Astrocyte of the hippocampus (primary cell): ENCODE data around the gene MEG3.

Experiments
- DNase-seq: peaks from one replicate; pipeline ENCODE4 v3.0.0; 2011; ENCODE audit warnings: low read depth, low spot score

Gene MEG3

DNA sequence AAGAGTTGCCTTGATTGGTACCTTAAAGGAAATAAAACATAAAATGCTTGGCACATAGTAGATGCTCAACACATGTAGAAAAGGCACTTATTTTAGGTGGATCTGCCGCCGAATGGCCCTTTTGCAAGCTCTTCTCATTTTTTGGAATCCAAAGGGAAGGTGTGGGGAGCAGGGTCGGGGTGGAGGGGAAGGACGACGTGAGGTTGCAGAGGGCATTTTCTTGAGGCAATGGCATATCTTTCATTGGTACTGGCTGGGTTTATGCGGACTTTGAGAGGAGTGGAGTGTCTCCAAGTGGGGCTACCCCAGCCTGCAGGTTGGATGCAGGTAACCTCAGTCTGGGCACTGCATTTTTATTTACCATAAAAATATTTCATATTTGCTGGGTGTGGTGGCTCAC, 69.5 kb downstream of the MEG3 start:
- DNase-seq = no peak

DNA sequence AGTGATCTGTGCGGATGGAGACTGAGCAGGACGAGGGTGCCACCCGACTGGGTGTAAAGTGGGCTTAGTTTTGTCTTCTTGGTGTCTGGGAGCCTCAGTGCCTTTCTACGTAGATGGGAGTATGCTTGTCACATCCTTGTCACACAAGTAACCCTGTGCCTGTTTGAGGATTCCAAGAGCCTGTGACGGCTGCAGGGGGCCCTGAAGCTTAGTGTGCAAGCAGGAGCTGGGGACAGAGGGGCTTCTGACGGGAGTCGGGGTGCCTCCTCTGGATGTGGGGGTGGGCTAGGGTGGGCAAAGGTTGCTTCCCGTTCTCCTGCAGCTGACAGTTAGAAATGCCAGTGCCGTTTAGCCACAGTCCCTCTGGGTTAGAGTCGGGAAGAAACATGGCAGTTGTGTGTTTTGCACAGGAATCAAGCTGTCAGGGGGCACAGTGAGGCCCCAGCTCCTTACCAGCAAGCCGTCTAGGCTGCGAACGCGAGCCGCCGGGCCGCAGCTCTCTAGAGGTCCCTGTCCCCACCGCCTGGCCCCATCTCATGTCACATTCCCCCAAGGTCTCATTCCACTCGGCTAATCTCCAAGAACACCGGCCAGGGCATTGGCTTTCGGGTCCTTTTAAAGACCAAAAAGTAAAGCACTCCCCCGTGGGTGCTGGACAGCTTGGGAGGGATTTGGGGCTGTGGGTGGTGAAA, 70.6 kb downstream of the MEG3 start:
- DNase-seq = no peak

DNA sequence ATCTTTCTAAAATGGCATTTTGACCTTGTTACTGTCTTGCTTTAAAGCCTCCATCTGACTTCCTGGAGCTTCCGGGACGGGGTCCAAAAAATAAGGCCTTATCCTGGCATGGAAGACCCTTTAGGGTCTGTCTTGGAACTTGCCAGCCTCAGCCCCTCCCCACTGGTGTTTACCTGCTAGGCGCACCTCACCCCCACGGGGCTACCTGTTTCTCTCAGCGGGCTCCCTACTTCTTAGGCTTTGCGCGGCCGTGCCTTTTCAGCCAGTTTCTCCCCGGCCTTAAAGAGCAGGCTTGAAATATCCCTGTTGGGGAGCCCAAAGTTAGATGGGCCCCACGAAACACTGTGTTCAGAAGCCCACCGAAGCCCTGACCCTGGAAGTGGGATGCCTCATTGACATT, 72.5 kb downstream of the MEG3 start:
- no peak for DNase-seq

DNA sequence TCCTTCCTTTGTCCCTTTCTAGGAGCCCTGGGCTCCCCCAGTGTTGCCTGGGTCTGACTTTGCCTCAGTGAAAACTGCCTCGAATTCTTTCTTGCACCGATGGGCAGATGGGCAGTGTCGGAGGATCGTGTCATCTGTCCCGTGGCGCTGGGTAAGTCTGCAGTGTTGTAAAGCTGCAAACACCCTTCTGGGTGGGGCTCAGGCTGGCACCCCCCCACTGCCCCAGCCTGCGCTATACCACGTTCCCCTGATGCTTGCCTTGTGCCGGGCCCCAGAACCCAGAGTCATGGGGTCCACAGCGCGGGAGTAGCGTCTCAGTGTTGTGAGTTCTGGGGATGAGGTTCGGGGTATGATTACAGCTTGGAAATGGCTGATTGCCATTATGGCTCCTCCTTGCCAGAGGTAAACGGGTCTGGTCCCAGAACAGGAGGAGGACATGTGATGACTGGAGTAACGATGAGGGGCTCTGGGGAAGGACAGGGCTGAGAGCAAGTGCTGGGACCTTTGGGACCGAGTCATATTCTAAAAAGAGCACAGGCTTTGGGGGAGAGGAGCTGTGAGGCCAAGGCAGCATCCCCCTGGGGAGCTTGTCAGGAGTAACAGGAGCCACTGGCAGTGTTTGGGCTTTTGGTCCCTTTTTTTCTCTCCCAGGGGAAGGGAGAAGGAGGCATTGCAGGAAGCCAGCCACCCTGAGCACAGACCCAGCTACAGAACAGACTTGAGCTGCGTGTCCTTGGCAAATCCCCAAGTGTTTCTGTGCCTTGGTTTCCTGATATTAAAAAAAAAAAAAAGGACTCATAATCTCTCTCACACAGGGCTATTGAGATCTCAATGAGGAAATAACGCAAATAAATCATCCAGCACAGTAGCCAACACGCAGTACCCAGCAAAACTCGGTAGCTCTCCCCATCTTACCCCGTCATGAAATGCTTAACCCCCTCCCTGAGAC, 73.3 kb downstream of the MEG3 start:
- no peak for DNase-seq

DNA sequence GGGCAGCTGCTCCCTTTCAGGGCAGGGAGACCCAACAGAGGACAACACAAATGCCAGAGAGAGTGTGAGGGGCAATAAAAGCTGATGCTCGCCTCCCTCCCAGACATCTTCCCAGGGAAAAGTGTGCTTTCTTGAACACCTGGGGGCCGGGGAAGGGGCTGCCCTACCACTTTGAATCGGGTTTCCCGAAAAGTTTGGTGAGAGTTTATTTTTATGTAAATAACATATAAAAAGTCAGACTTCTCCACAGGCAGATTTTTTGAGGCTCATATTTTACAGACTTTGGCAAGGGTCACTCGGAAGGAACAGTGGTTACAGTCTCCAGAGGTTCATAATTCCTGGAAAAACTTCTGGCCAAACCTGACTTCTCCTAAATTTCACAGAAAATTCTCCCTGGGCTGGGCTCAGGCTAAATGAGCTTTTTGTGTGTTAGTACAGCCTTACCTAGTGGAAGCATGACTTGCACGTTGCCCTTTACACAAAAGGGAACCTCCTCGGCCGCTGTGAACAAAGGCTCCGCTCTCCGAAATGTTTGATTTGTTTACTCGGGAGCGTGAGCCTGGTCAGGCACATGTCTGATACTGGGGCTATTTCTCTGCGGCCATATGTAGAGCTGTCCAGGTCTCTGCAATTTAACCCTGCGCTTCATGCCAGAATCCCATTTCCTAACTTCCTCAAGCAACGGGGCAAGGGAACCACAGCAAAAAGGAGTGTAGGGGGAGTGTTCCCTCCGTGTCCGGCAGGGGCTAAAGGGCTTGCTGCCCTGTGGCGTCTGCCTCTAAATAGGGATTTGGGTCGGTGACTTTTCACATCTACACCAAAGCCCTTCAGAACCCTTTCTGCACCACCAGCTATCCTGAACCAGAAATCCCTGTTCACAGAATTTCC, 74.2 kb downstream of the MEG3 start:
- peak; percentile 29 for DNase-seq

DNA sequence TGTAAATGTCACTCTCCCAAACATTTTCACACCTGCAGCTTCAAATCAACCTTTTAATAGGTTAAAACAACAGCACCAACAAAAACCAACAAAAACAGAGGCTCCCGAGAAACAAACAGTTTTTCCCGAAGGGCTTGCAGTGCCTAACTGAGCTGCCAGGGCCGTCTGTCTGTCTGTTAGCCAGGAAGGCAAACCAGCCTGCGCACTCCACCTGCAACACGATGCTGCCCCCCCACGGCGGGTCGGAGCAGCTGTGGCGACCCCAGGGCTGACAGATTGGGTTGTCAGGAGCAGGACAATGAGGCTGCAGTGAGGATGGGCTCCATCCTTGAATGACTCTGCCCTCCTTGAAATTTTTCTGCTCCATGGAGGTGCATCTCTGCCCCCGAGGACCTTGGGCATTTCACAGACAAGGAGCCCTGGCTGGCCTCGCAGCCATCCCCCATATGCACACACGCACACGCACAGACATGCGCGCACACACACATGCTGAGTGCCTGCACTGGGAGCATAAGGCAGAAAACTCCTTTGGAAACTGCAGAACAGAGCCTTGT, 75.0 kb downstream of the MEG3 start:
- DNase-seq = peak; percentile 56

DNA sequence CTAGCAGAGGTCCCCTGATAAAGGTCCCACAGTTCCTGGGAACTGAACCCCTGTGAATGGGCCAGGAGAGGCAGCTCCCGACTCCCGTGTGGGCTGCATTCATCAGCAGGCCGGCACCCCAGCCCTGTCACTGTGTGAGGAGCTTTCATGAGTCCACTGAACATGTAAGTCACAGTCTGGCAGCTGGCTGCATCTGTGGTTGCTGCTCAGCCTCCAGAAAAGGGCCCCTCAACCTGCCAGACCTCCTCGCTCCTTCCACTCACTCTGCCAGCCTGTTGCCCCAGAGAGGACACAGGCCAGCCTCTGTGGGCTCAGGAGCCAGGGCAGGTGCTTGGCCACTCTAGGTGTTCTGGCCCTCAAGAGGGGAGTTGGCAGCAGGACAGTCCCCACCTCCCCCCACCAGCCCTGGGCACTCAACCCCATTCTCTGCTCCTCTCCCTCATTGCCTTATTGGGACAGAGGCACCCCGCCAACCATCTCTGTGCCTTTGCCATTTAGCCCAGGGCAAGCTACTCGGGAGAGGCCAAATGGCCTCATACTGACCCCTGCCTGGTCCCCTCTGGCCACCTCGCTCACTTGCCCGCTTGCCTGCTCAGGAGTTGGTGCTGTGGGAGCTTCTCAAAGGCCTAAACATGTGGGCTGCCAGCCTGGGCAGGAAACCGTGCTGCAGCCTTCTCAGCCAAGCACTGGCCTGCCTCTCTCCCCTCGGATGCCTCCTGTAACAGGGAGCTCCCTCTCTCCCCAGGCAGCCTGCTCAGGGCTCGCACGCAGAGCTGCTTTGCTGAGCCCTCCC, 75.7 kb downstream of the MEG3 start:
- no peak for DNase-seq

DNA sequence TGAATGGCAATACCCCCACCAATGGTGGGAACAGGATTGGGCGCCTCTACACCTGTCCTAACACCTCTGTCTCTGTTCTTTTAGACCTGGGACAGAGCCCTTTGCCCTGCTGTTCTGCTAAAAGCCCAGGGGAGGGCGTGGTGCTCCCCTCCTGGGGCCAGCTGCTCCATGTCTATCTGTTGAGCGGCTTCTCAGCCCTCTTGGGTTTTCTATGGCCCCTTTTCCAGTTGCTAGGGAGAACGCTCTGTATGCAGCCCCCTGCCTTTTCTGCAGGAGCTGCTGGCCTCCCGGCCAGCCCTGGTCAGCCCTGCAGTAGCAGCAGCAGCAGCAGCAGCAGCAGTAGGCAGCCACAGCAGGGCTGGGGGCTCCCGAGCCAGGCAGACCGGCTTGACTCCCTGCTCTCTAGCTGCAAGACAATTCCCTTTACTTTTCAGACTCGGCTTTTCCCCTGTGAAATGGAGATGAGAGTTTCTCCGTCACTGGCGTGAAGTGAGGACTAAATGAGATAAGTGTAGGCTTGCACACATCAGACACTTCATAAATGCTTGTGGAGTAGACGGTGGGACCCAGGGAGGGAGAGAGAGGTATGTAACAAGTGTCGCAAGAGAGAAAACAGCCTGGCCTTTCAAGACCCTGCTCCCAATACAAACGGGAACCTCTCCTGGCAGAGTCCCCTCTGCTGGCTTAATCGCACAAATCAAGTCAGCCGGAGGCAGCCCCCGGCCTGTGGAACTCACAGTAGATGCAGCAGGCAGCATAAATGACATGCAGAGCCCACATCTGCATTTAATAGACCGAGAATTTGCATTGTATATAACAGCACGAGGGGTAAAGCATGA, 76.6 kb downstream of the MEG3 start:
- no peak for DNase-seq

DNA sequence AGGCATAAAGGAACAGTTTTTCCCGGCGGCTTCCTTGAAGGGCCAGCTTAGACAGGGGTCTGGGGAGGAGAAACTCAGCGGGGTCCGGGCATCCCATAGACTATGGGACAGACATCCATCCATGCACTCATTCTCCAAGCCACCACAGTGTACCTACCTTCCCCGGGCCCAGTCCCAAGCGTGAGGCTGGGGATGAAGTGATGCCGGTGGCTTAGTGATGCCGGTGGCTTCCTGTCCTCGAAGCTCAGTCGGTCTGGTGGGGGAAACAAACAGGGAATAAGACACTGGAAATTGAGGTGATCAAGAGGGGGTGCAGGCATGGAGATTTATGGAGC, 77.2 kb downstream of the MEG3 start:
- no peak for DNase-seq

DNA sequence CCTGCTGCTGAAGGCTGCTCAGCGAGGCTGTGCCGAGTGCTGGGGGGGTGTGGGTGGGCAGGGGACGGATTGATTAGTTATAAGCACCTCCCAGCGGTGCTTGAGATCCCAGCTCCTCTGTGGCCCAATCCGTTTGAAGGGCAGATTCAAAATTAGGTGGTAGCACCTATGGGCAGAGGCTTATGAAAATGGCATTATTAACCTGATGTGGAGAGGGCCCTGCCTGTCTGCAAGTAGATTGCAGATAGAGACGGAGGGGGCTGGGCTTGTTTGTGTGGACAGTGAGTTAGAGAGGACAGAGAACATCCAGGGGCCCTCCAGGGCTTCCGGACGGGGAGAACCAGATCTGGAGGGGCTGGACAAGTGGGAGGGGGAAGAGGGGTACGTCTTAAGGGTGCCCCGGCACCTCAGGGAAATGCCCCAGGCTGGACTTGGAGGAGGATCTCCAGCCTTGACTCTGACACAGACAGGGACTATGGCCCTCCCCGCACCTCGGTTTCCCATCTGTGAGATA, 77.8 kb downstream of the MEG3 start, which contains the start of gene RTL1:
TSS of gene RTL1 (minus strand) at position 51 of the 514 bp plus-strand sequence. CDS start 18,934 bp downstream, outside the sequence.
- DNase-seq = no peak

DNA sequence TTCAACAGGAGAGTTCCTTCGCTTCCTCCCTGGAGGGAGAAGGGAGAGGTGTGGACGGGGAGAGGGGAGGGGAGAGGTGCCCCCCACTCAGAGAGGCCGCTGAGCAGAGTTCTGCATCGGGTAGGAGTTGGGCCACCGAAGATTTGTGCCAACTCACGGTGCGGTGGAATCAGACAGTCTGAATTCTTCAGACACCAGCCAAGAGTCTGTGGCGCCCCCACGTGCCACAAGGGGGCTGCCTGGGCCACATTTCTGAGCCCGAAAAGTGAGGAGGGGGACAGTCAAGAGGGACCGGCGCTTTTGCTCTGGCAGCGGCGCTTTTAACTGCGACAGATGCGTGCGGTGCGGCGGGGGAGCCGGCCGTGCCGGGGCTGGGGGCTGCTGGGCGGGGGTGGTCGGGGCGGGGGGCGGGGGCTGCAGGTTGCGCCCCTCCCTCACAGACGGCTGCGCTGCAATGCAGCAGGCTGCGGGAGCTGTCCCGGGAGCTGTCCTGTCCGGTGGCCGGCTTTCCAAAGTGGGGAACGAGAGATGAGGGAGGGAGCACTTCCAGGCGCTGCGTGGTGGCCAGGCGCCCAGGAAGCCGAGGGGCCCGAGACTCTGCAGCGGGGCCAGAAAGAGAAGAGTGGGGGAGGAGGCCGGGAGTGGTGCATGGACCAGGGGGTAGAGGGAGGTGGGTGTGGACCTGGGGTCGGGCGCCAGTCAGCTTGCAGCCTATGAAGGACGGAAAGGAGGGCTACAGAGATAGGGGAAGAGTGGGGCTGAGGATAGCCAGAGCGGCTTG, 78.6 kb downstream of the MEG3 start:
- peak; percentile 61 for DNase-seq

DNA sequence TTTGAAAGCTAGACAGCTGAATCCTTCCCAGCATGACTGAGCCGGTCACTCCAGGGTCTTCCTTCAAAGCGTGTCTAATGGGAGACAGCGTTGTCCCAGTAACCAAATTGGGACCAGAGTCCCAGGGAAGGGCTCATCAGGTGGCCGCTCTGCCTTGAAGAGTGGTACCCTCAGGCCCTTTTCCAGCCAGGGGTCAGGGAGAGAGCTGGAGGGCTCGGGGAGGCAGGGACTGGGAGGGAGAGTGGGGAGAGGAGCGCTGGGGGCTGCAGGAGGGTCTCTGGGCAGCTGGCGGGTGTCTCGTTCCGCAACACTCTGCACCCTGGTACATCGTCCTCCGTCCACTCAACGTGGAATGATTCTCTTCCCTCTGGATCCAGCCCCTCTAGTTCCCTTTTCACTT, 79.2 kb downstream of the MEG3 start:
- no peak for DNase-seq

DNA sequence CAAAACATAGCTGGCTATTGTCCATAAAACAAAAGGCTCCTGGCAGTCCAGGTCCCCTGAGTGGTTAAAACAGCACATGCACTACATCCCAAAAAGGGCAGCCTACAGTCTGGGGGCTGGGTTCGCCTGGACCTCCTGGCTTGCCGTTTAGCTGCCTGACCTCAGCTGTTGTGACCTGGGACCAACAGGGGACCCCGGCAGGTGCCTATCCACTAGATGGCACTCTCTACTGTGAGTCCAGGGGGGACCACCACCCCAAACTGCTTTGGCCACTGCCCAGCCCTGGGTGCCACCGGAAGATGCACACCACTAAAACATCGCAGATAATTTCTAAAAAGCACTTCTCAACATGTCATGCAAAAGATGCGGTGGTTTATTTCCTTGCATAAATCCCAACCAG, 80.5 kb downstream of the MEG3 start:
- DNase-seq = no peak

DNA sequence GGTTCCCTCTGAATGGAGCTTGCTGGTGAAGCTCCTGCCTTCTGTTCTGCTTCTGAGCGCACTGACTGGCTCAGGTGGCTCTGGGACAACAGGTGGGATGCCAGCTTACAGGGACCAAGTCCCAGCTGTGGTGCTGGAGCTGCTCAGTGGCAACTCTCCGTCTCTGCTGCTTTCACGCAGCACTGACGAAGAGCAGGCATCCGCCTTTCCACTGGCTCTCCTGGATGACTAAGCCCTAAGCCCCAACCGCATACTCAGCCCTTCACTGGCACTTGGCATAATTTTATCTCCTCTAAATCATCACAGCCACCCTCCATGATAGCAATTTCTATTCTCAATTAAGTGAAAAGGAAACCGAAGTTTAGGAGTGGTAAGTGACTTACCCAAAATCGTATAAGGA, 81.3 kb downstream of the MEG3 start:
- no peak for DNase-seq

DNA sequence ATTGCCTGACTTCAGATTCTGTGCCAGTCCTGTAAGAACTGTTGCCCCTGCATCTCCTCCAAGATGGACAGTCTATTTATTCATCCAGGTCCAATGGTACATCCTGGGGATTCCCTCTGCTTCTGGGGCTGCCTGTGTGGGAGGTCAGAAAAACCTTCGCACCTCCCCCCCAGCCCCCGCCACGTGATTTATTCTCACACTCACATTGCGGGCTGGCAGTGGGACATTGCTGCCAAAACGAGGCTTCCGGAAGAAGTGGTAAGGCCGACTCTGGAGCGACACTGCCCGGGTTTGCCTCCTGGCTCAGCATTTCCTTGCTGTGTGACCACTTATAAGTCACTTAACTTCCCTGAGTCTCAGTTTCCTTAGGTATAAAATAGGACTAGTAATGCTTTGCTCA, 83.5 kb downstream of the MEG3 start:
- no peak for DNase-seq
